Subcutaneous adipose tissue (tissue), 4 donors: ENCODE measurements around the gene CAPN2. TPM values are rescaled to one million over a fixed set of nuclear protein-coding genes. Genes with fewer than 3 reads are reported as not detected.

ENCODE experiments used
- total RNA-seq, 4 donors: library from RNA; depleted of rRNA; stranded (reverse); fragments of >200 nt; gene quantifications; one replicate each; pipeline ENCODE4 v1.1.0, GENCODE V29; 2016
- TF ChIP-seq, protein P1 (sequence below): fragments of 450-650 bp; IDR thresholded peaks from one replicate; pipeline ENCODE4 v1.5.1; 2016; ENCODE audit warnings: low read depth, mild to moderate bottlenecking, control low read depth, antibody characterized with exemption, moderate library complexity

CAPN2 gene
- total RNA-seq, 4 donors from 2014 or later, result 177 to 263 (median 207) TPM

DNA sequence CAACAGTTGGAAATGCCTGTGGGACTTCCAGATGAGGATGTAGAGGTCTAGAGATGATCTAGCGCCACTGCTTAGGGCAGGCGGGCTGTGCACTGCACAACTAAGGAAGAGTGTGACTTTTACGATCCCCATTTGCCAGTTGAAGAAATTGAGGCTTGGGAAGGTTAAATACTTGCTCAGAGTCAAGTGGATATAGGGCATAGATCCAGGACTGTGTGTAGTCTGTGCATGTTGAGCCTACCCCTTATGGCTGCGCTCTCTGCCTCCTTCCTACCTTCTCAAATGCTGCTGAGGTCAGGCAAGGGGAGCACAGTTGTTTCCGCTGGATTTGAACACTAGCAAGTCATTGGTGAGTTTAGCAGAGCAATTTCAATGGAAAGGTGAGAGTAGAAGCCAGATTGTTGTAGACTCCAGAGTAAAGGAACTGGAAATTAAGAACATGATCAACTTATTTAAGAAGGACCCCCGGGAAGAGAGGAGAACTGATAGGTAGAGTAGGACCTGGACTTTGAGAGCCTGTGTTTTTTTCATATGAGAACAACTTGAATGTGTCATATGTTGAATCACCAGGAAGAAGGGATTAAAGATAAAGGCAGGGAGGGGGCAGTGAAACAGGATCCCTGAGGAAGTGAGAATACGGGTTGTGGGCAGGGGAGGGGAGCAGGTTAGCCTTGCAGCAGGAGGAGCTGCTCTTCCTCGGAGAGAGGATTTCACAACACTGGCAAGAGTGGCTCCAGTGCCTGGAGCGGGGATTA lies 2.7 kb downstream of the CAPN2 start:
- TF ChIP-seq, protein P1, sequence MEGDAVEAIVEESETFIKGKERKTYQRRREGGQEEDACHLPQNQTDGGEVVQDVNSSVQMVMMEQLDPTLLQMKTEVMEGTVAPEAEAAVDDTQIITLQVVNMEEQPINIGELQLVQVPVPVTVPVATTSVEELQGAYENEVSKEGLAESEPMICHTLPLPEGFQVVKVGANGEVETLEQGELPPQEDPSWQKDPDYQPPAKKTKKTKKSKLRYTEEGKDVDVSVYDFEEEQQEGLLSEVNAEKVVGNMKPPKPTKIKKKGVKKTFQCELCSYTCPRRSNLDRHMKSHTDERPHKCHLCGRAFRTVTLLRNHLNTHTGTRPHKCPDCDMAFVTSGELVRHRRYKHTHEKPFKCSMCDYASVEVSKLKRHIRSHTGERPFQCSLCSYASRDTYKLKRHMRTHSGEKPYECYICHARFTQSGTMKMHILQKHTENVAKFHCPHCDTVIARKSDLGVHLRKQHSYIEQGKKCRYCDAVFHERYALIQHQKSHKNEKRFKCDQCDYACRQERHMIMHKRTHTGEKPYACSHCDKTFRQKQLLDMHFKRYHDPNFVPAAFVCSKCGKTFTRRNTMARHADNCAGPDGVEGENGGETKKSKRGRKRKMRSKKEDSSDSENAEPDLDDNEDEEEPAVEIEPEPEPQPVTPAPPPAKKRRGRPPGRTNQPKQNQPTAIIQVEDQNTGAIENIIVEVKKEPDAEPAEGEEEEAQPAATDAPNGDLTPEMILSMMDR, result no peak

DNA sequence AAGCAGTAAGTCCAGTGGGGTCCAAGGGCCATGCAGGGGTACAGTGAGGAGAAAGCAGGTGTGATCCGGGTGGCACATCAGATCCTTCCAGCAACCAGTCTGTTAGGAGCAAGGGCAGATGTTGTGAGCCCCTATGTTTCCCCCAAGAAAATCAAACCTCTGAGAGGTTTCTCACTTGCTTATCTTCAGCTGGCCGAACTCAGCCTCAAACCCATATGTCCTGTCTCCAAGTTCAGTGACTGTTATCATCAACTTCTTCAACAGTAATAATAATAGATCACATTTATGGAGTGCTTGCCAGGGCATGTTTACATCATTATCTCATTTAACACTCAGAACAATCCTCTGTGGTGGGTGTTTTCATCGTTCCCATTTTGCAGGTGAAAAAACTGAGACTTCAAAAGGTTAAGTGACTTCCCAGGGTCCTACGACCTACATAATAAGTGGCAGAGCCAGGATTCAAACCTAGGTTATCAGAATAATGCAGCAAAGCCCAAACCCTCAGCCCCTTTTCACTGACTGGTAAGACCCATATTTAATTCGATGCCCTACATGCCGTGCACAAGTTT lies 3.3 kb downstream of the CAPN2 start:
- TF ChIP-seq, protein P1, result no peak

DNA sequence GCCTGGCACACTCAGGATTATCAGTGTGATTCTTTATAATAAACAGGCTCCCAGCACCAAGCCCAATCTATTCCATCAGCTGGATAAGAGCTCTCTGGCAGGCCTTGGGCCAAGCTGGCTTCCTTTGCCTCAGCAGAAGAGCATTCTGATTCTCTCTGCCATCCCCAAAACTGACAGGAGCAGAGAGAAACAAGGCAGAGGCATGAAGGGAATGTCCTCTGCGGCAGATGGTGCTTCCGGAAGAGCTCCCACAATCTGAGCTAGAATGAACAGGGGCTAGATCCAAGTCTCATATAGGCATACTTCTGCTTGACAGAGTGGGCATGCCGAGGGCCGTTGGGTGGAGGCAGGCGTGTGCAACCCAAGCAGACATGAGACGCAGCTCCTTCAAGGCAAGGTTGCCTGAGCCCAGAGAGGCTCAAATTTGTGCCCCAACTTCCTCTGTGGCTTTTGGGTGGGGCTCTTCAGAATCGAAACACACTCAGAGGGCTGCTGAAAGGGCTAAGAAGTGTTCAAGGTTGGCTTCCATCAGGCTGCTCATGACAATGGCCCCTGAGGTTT lies 4.0 kb downstream of the CAPN2 start:
- TF ChIP-seq, protein P1, result no peak

DNA sequence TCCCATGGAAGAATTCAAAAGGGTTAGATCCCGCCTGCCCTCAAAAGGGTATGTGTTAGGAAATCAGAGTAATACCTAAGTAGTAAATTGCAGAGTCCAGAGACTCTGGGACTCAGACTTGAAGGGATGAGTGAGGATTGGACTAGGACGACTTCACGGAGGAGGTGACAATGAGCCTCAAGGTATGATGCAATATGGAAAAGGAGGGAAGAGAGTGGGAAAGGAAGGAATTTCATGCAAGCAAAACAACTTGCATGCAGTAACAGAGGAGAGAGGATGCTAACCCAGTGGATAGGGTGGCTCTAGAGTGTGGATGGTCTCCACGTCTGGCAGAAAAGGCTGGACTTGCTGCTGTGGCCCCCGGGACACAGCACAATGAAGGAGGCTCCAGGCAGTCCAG lies 4.8 kb downstream of the CAPN2 start:
- TF ChIP-seq, protein P1, result no peak

DNA sequence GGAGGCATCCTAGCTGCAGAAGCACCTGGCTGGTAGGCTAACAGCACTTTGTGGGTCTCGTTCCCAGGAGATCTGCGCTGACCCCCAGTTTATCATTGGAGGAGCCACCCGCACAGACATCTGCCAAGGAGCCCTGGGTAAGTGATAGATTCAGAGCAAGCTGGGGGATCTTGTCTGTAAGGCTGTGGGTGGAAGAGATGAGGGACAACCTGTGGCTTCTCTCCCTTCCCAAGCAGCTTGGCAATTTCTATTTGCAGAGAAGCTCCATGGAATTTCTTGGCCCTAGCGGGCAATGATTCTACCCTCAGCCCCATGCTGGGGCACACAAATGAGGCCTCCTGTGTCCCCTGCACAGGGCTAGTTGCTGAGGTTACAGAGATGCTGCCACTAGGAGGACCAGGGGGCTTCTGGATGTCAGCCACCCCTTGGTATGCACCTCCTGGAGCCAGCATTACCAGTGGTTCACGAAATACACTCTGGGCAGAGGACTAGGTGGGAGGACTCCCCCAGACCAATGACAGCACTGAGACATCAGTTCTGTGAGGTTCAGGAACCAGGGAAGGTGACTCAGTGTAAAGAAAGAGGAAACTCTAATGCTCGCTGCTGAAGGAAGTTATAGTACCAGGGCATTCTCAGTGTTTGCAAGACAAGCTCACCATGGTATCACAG lies 5.5 kb downstream of the CAPN2 start:
- TF ChIP-seq, protein P1, result no peak

DNA sequence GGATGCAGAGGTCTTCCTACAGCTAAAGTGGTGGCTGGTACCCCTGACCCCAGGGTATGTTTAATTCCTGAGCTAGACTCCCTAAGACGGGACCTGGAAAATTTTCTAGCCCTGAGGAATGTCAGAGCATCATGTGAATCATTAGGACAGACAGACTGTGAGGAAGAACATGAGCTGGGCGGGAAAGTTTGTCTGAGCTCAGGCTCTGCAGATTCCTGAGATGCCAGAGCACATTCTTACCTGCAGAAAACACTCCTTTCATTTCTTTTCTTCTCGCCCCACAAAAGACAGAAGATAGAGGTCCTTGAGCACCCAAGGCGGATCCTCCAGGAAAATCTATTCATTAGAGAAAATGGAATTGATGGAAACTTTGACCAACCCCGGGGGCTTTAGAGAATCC lies 6.5 kb downstream of the CAPN2 start:
- TF ChIP-seq, protein P1, result no peak
